ENCODE results near the gene SLC6A1.

GRCh38 chr3:10977892-10978510, 14.5 kb upstream of the SLC6A1 start:
- TF ChIP-seq, protein P1, sequence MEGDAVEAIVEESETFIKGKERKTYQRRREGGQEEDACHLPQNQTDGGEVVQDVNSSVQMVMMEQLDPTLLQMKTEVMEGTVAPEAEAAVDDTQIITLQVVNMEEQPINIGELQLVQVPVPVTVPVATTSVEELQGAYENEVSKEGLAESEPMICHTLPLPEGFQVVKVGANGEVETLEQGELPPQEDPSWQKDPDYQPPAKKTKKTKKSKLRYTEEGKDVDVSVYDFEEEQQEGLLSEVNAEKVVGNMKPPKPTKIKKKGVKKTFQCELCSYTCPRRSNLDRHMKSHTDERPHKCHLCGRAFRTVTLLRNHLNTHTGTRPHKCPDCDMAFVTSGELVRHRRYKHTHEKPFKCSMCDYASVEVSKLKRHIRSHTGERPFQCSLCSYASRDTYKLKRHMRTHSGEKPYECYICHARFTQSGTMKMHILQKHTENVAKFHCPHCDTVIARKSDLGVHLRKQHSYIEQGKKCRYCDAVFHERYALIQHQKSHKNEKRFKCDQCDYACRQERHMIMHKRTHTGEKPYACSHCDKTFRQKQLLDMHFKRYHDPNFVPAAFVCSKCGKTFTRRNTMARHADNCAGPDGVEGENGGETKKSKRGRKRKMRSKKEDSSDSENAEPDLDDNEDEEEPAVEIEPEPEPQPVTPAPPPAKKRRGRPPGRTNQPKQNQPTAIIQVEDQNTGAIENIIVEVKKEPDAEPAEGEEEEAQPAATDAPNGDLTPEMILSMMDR (IDR thresholded peaks at IDR 0.05; ENCODE audit: low read depth, low read length, missing input control), result no peak
- TF ChIP-seq EGR1 (IDR thresholded peaks at IDR 0.05; ENCODE audit: low read depth in 2 of 2) (no peak), REST (IDR thresholded peaks at IDR 0.05) (no peak)

Measured in liver (tissue), 3 donors.